ENCODE measurements around the gene MVK. TPM values are rescaled to one million over a fixed set of nuclear protein-coding genes. Genes with fewer than 3 reads are reported as not detected.

The MVK gene
- total RNA-seq, 1 experiment from 2014 or later = 18.7 TPM

- no peak for DNase-seq (ENCODE audit: low spot score)
These were observed 27.8 kb upstream of the MVK start for GRCh38 chr12:109545826-109546225.

GRCh38 chr12:109547286-109547685 is 26.3 kb upstream of the MVK start:
- no peak for DNase-seq (ENCODE audit: low spot score)

DNA sequence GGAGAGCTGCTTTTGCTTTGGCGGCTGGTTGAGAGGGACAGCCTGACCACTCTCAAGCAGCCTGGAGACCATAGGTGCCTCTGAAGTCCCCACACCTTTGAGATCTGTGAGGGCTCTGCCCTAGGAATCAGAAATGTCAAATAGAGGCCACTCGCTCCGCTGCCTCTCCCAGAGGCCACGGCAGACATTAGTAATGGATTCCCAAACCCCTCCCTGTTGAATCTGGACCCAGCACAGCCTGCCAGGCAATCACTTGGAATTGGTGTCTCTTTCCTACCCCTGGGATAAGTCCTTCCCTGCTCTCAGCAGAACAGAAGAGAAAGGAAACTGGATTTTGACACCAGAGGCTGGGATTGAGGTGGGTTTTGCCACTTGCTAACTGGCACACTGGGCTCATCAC is 25.3 kb upstream of the MVK start:
- no peak for DNase-seq (ENCODE audit: low spot score)

DNA sequence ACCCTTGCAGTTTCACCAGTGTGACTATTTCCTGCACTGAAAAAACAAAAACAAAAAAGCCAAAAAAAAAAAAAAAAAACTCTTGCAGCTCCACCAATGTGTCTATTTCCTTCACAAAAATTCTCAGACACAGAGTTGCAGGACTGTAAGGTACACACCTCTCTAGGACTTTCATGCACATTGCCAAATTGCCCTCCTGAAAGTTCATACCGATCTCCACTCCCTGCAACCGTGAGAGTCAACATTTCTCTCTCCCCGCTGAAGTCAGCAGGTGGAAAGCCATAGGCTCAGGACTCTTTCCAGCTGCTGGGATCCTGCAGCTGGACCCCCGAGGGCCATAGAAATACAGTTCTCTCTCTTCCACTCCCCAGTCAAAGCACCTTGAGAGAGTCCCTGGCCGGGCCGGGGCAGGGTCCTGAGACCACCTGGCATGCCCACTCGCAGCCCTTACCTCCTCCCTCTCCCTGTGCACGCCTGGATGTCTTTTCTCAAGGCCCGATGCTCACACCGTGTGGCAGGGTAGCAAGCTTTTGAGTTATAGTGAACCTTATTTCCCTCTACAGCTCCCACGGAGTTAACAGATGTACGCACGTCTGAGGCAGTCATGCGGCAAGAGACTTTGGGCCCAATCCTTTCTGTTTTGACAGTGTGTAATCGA is 23.9 kb upstream of the MVK start:
- no peak for DNase-seq (ENCODE audit: low spot score)

GRCh38 chr12:109550281-109550680 is 23.3 kb upstream of the MVK start:
- no peak for DNase-seq (ENCODE audit: low spot score)

GRCh38 chr12:109551108-109551507 is 22.5 kb upstream of the MVK start:
- DNase-seq (ENCODE audit: low spot score) = no peak

DNA sequence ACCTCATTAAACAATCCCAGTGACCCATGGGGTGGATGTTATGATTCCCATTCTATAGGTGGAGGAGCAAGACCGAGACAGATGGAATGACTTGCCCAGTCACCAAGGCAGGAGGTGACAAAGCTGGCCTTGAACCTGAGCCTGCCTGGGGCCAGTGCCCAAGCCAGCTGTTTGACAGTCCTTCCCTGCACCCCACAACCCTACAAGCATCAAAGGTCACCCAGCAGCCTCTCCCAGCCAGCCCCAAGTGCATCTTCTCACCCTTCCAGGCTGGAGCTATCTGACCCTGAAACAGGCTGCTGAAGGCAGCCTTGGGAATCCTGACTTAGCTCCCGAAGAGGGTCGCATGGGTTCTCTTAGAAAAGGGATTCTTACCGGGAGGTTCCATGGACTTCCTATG is 20.6 kb upstream of the MVK start:
- DNase-seq (ENCODE audit: low spot score) = no peak

GRCh38 chr12:109553483-109553882 is 20.1 kb upstream of the MVK start:
- DNase-seq (ENCODE audit: low spot score) = no peak

- no peak for DNase-seq (ENCODE audit: low spot score)
These were observed 19.6 kb upstream of the MVK start for GRCh38 chr12:109553906-109554500.

GRCh38 chr12:109554761-109555160 is 18.8 kb upstream of the MVK start:
- DNase-seq (ENCODE audit: low spot score) = no peak

DNA sequence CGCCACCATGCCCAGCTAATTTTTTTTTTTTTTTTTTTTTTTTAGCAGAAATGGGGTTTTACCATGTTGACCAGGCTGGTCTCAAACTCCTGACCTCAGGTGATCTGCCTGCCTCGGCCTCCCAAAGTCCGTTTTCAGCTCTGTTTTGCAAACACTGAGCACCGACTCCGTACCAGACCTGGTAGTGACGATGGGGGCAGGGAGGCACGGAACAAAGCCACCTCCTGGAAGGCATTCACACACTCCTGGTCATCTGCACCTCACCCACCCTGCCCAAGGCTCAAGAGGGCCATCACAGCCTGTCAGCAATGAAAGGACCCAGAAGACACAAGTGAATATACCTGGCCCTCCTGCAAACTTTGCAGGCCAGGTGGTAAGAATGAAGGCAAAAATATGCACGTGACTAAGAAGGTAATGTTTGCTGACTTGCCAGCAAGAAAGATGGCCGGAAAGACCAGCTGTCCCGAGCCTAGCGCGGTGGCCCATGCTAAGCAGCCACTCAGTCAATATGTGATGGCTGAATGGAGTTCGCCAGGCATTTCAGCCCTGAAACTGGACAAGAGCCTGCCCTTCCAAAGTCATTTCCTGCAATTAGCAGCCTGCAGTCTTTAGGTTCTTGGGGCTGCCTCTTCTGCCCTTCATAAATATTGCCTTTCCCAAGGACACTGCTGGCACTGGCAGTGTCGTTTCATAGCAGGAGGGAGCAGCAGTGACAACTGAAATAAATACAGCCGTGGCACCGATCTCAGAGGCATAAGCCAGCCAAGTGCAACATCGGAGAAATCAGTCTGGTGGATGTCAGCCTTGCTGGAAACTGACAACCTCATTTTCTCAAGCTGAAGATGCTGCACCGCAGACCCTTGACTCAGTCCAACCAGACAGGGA is 17.9 kb upstream of the MVK start:
- no peak for DNase-seq (ENCODE audit: low spot score)

GRCh38 chr12:109557200-109557599 is 16.4 kb upstream of the MVK start:
- DNase-seq (ENCODE audit: low spot score) = no peak

DNA sequence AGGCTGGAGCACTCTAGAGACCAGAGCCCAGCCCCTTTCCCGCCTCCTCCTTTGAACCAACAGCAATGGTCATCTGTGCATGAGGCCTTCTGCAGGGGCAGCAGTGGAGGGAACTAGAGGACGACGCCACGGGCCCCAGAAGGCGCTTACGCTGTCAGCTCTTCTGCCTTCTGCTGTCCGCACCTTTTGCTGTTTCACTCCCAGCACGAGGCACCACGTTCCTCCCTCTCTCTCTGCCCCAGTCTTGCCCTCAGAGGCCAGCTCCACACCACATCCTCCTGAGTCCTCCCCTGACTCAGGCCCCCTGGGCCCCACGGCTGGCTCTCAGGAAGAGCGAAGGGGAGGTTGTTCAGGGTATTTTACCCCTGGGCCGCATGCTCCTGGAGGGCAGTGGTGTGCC is 15.8 kb upstream of the MVK start:
- no peak for DNase-seq (ENCODE audit: low spot score)

- no peak for DNase-seq (ENCODE audit: low spot score)
These were observed 15.0 kb upstream of the MVK start for GRCh38 chr12:109558374-109559199.

DNA sequence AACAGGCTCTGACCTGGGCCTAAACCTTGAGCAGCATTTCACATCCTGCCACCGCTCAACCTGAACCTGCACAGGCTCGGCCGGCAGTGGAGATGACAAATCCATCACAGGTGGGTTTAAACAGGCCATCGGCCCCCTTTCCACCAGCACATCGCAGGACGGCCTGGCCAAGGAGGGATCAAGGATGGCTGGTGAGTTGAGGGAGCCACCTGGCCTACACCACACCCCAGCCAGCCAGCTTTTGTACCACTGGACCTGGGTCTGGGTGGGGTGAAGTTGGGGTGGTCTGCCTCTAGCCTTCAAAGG is 14.4 kb upstream of the MVK start:
- DNase-seq (ENCODE audit: low spot score) = no peak

- no peak for DNase-seq (ENCODE audit: low spot score)
These were observed 14.0 kb upstream of the MVK start for GRCh38 chr12:109559601-109560000.

DNA sequence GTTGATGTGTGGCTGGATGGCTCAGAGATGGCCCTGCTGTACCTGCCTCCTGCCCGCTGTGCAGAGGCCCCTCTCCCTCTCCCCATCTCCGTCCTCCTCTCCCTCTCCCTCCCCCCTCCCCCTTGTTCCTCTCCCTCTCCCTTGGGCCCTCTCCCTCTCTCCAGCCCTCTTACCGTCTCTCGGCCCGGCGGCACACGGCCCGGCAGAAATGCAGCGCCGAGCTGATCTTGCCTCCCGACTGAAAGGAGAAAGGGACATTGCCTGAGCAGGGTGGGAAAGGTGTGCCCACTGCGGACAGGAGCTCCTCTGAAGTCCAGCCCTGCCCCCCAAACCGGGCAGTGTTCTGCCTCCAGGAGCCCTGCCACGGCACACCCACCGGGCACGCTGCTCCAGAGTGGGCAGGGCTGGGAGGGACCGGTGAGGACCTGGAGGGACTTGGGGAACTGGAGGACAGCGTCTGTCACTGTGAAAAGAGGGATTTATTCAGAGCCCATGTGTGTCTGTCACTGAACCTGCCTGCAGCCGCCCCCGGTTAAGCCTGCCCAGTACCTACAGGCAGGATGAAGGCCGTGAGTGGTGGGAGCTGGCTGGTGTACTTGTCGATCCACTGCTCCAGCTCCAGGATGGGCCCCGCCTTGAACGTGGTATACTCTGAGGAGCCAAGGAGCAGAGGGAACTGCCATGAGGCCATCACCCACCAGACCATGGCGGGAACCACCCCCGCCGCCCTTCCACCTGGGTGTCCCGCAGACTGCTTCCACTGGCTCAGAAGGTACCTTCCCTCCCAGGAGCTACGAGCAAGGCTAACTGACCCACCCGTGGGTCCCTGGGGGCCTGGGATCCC is 12.5 kb upstream of the MVK start:
- no peak for DNase-seq (ENCODE audit: low spot score)

- DNase-seq (ENCODE audit: low spot score) = no peak
These were observed 11.9 kb upstream of the MVK start for GRCh38 chr12:109561711-109562030.

- no peak for DNase-seq (ENCODE audit: low spot score)
These were observed 10.7 kb upstream of the MVK start for GRCh38 chr12:109562871-109563270.

- DNase-seq (ENCODE audit: low spot score) = no peak
These were observed 10.0 kb upstream of the MVK start for GRCh38 chr12:109563291-109564284.

Data from A172 (cell line).